Left renal cortex interstitium (tissue), 4 donors: ENCODE results near the gene NPBWR2. TPM values are rescaled to one million over a fixed set of nuclear protein-coding genes. Genes with fewer than 3 reads are reported as not detected.

Source experiments
- DNase-seq, 4 donors: peaks; one replicate each; pipeline ENCODE4 v3.0.0-alpha.2; 2013; ENCODE audit warnings: low read depth in 4 of 4, low spot score in 2 of 4, missing footprints in 1 of 4
- polyA plus RNA-seq, 4 donors: library from polyadenylated mRNA; unstranded; fragments of 120-200 nt; gene quantifications; one replicate each; pipeline ENCODE4 v1.2.1, GENCODE V29; 2013; ENCODE audit not compliant: insufficient read length in 4 of 4

The NPBWR2 gene
- polyA plus RNA-seq, 4 donors: not detected

DNA sequence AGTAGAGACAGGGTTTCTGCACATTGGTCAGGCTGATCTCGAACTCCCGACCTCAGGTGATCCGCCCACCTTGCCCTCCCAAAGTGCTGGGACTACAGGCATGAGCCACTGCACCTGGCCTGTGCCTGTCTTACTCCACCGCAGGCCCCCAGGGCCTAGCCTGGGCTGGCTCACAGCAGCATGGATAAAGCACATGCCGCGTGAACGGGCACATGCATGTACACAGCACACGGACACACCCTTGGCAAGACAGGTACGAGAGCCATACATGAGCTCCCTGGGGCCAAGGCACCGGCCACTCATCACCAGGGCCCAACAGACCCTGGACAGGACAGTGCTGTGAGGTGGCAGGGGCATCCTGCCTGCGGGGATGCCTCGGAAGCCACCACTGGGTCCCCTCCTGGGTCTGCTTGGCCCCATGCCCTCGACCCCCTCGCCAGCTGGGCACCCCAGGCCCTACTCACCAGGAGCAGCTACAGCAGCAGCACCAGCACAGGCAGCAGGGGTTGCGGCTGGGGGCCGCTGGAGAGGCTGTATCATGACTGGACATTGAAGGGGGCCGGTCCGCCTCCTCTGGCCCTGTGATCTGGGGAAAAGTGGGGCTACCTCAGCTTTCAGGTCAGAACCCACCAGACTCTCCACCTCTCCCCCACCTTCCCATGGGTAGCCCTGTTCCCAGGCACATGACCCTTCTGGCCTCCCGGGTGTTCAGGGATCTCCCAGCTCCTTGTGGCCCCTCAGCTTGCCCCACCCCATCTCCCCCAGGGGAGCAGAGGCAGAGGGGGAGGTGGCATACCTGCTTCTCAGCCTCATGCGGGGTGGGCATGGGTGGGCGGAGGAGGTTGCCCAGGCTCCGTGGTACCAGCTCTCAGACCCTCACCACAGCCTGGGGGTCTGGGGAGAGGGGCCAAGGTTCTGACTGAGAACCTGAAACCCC, 31.0 kb downstream of the NPBWR2 start:
- DNase-seq: no peak

DNA sequence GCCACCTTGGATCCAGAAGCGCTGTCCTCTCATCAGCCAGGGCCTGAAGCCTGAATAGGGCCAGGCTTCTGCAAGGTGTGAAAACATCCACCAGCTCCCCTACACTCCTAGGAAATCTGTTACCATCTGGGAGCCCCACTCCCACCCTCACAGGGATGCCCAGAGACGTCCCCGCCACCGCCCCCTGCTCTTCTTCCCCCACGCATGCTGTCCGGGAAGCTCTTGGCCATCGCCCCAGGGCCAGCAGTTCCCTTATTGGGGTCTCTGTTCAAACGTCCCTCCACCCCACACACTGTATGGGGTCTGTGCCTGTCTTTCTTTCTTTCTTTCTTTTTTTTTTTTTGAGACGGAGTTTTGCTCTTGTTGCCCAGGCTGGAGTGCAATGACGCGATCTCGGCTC, 31.8 kb downstream of the NPBWR2 start:
- DNase-seq: no peak

GRCh38 chr20:64074963-64075362, 32.4 kb downstream of the NPBWR2 start:
- no peak for DNase-seq

DNA sequence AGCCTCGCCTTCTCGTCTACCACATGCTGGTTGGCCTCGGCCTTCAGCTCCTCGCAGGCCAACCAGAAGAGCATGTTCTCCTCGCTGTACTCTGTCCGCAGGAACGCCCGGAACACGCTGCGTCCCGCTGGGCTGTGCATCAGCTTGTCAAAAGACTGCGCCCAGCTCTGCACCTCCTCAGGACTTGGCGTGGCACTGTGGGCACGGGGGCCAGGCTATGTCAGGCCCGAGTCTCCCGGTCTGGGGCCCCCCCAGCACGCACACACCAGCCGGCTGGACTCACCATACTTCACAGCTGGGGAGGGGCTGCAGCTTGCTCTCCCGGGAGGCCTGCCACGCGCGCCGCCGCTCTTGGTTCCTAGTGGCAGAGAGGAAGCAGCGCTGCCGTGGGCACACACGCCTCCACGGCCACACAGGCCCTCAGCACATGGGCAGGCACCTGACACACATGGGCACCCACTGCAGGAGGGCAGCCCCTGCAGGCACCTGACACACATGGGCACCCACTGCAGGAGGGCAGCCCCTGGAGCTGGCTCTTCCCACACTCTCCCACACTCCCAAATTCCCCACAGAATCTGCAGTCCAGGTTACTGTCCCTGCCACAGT, 33.1 kb downstream of the NPBWR2 start:
- DNase-seq: no peak

- no peak for DNase-seq
Observed at GRCh38 chr20:64073476-64074183, 33.7 kb downstream of the NPBWR2 start.

DNA sequence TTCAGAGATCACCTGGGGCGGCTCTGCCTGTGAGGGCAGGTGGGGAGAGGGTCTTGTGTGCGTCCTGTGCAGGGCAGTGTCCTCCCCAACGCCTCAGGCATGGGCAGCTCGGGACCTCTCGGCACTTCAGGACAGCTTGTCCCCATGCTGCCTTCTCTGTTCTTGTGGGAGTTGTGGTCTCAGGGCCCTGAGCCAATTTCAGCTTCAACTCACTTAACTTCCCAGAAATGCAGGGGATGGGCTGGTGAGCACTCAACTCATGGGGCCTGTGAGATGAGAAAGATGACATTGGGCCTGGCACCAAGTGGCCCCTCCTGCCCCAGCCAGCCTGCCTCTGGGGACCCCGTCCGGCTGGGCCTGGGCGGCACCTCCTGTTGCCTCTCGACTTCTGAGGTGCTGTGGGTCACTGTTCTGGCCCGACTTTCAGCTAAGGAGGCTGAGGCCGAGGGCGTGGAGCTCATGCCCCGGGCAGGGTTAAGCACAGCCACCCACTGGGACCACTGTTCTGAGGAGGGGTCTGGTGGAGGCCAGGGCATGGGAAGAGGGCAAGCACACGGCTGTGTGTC, 34.8 kb downstream of the NPBWR2 start:
- DNase-seq: no peak

GRCh38 chr20:64071341-64072332, 35.7 kb downstream of the NPBWR2 start:
- DNase-seq: no peak

- DNase-seq: no peak
Observed at GRCh38 chr20:64070244-64070993, 36.9 kb downstream of the NPBWR2 start.

- no peak for DNase-seq
Observed at GRCh38 chr20:64069614-64070243, 37.6 kb downstream of the NPBWR2 start.

DNA sequence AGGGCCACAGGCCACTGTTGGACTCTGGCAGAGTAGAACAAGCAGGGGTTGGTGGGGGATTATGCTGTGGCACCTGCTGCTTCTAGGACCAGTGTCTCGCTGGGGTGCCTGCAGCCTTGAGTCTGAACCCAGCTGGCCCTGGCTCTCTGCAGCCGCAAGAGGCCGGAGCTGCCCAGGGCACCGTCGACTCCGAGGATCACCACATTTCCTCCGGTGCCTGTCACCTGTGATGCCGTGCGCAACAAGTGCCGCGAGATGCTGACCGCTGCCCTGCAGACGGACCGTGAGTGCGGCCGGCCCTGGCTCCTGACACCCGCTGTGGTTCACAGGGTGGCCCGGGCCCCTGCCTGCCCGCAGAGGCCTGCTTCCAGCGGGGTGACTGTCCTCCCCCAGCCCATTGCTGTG, 38.2 kb downstream of the NPBWR2 start:
- DNase-seq: no peak

GRCh38 chr20:64068386-64069208, 38.8 kb downstream of the NPBWR2 start:
- DNase-seq: no peak

DNA sequence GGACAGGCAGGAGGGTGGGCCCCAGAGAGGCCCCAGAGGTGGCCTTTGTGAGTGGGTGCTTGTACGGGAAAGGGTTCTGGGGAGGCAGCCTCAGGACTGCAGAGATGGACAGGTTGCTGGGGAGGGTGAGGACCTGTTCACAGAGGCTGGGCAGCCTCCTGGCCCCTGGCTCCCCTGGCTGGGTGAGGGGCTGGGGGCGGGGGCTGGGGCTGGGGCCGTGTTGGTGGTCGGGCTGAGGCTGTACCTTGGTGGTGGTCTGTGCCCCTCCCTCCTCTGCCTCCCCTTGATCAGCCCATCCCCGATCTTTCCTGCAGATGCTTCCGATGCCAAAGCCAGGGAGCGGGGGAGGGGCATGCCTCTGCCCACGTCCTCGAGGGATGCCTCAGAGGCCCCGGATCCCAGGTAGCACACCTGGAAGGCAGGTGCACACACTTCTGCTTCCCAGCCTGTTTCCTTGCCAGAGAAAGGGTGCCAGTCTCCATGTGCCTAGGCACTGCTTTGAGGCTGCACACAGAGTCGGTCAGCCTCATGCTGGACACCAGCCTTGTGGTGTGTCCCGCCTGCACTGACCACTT, 39.5 kb downstream of the NPBWR2 start:
- no peak for DNase-seq

GRCh38 chr20:64067005-64067632, 40.2 kb downstream of the NPBWR2 start:
- no peak for DNase-seq

DNA sequence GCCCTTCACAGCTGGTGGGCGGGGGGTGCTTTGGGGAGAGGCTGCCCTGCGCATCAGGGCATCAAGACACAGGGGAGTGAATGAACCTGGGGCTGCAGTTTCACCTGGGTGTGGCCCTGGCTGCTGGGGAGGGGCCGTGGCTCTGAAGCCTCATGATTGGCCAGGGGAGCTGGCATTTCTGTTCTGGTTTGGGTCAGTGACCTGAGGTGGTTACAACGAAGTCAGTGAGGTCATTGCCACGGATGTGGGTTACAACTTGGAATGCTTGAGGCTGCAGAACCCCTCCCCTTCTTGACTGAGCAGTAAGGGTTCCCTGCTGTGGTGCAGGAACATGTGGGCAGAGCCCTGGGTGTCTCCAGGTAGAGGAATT, 41.4 kb downstream of the NPBWR2 start:
- no peak for DNase-seq

DNA sequence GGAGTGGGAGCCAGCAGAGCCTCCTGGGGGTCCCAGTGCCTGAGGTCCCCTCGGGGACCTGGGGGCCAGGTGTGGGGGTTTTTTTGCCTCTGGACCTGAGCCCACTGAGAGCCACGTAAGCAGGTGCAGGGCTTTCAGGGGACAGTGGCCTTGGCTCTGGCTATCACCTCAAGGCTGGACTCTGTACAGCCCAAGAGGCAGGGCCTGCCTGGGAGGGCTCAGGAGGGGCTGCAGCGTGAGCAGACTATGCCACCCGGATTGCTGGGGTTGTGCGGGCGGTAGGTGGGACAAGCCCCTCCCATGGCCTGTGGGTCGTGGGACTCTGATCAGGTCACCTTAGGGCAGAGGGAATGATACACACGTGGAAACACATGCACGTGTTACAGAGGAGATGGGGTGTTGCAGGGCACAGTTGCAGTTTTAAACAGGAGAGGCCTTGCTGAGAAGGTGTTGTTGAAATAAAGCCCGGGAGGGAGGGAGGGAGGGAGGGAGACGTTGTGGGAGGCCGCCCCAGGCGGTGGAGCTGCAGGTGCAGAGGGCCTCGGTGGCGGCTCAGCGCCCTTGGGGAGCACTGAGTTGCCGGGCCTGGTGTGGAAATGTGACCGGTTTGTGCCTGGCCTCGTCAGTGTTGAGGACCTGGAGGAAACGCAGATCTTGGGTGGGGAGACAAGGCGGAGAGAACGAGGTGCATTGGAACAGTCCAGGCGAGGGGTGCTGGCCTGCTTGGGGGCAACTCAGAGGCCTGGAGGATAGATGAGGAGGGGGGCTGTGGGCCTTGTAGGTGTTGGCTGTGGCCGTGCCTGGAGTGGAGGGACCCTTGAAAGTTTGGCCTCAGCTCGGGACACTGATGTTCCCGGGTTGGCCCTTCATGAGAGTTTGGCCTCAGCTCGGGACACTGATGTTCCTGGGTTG, 42.0 kb downstream of the NPBWR2 start:
- no peak for DNase-seq

GRCh38 chr20:64064145-64064698, 43.1 kb downstream of the NPBWR2 start:
- DNase-seq: no peak
